HG02678 (cell line): ENCODE measurements around the gene R3HDM4.

Experiments
- ATAC-seq: cut with Tn5 transposase; IDR thresholded peaks from one replicate; pipeline ENCODE4 v1.9.1; 2021; ENCODE audit warnings: mild to moderate bottlenecking, moderate library complexity; ENCODE audit not compliant: unreplicated experiment

R3HDM4 gene

GRCh38 chr19:932648-933552 lies 19.9 kb upstream of the R3HDM4 start:
- no peak for ATAC-seq

DNA sequence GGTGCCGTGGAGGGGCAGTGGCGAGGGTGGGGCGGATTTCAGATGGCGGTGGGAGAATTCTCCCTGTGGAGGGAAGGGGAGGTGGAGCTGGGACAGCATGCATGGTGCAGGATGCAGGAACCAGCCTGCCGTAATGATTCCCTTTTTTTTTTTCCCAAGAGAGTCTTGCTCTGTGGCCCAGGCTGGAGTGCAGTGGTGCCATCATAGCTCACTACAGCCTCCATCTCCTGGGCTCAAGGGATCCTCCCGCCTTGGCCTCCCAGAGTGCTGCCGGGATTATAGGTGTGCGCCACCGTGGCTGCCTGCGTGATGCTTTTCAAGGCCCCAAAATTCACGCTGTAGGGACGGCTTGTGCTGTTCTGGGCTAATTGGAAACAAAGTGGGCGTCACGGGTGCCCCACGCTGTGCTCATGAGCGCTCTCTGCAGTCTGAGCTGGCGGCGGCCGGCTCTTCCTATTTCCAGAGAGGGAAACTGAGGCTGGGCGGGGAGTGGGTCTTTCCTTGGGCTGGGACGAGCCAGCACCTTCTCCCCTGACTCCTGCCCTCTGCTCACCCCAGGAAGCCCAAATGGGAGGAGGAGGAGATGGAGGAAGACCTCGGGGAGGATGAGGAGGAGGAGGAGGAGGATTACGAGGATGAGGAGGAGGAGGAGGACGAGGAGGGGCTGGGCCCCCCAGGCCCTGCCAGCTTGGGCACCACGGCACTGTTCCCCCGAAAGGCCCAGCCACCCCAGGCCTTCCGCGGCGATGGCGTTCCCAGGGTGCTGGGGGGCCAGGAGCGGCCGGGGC lies 19.0 kb upstream of the R3HDM4 start:
- ATAC-seq = no peak

DNA sequence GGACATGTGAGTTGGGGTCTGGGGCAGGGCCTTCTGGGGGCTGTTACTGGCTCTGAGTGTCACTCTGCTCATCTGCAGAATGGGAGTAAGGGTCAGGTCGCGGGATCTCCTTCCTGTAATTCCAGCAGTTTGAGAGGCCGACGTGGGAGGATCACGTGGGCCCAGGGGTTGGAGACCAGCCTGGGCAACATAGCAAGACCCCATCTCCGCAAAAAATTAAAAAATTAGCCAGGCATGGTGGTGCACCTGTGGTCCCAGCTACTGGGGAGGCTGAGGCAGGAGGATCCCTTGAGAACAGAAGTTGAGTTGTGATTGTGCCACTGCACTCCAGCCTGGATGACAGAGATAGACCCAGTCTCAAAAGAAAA lies 16.9 kb upstream of the R3HDM4 start:
- ATAC-seq = no peak

- ATAC-seq = no peak
Measured at GRCh38 chr19:929203-929890, 16.3 kb upstream of the R3HDM4 start.

DNA sequence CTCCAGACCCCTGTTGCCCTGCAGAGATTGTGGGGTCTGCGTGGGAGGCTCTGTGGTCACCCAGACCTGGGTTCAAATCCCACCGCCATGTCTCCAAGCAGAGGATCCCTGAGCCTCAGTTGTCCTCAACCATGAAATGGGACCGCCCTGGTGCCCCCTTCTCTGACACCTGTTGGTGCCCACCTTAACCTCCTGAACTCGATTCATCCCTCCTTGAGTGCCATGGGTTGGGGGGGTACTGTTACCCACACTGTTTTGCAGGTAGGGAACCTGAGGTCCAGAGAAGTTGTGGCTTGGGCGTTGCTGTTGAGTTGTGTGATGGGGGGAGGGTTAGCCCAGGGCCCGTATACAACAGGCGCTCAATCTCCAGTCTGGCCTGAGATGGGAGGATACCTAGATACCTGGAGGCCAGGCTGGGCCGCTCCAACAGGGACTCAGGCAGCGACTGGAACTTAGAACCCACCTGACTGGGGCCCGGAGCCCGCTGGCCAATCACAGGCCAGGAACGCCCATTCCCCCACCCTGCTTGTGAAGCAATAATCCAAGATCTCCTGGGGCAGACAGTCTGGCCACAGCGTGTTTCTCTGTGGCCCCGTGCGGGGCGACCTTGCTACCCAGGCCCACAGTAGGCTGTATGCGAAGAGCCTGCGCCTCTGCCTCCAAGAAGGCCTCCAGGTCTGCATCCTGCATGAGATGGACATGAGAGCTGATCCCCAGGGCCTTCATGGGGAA lies 15.6 kb upstream of the R3HDM4 start:
- ATAC-seq = no peak

DNA sequence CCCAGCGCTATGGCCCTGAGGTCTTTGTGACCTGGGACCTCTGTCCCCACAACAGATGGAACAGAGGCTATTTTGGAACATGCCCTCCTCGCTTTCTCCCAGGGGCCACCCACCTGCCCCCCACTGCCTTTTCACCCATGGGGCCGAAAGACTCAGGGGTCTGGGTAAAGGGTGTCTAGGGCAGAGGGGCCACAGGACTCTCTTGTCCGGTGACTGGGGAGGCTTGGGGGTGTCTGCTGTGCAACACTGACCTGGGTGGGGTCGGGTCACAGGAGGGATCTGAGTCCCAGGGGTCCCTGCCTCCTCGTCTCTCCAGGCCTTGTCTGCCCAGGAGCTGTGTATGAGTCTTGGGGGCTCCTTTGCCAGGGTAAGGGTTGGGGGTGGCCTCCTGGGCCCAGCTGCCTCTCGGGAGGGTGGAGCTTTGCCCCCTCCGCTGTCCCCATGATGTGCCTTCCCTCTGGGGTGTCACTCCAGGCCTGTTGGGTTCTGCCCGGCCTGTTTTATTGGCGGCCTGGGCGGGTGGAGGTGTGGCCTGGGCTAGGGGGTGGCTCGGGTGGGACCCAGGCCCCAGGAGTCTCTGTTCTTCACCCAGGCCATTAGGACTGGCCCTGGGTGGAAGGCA lies 14.9 kb upstream of the R3HDM4 start:
- ATAC-seq = no peak

DNA sequence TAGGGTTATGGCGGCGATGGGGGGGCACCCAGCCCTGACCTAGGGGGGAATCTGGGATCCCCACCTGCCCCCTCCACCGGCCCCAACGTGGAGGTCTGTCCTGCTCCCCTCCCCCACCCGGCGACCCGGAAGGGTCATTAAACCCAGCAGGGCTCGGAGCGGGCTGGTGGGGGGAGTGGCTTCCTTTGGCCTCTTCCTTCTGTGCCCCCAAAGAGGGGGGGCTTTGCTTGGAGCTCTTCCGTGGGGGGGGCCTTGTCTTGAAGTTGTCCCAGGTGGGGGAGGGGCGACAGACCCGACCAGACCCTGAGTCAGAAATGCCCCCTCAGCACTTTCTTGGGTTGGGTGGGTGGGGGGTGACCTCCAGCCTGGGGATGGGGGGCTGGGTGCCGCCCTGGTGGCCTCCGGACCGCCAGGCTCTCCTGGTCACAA lies 14.3 kb upstream of the R3HDM4 start:
- ATAC-seq = no peak

- ATAC-seq = no peak
Measured at GRCh38 chr19:926589-927350, 13.8 kb upstream of the R3HDM4 start.

DNA sequence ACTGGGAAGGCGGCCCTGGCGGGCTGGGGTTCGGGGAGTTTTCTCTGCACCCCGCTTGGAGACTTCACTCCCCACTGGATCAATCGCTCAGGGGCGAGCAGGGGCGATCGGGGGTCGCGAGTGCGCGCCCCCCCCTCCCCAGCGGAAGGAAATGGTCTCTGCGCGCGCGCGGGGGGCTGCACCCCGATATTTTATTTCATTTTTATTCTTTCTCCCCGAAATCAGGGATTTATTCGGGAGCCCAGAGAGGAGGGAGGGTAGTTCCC lies 13.2 kb upstream of the R3HDM4 start:
- no peak for ATAC-seq

DNA sequence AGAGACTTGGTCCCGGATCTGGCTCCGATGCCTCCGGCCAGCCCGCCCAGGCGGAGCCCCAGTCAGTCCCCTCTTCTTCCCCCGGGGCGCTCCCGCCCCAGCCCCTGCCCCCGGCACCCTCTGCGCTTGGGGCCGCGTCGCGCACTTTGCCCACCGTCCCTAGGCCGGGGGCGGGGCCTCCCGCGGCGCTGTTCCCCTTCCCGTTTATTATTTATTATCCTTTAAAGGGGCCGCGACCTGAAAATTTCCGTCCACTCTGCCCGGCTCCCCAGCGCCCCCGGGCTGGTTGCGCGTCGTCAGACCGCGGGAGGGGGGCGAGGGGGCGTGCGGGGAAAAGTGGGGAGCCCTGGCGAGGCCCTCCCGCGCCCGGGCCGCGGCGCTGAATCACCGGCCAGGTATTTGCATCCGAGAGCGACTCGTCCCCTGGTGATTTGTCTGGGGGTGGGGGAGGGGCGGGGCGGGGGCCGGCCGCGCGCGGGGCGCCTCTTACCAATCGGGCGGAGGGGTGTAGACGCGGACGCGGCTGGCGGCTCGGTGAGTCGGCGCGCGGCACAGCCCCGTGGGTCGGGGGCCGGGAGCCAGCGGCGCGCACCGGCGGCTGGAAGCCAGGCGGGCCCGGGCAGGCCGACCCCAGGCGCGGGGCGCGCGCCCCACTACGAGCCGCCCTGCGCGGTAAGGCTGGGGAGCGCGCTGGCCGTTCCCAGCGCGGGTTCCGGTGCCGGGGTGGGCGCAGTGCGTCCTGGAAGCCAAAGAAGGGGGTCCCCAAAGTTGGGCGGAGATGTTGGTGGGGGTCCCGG lies 12.7 kb upstream of the R3HDM4 start, which contains the start of gene ARID3A:
Gene ARID3A (plus strand): TSS at position 510 of the 797 bp plus-strand sequence. CDS start 3,494 bp downstream, outside the sequence.
- ATAC-seq = peak; percentile 62

GRCh38 chr19:925087-925525 lies 12.1 kb upstream of the R3HDM4 start:
- peak; percentile 34 for ATAC-seq

DNA sequence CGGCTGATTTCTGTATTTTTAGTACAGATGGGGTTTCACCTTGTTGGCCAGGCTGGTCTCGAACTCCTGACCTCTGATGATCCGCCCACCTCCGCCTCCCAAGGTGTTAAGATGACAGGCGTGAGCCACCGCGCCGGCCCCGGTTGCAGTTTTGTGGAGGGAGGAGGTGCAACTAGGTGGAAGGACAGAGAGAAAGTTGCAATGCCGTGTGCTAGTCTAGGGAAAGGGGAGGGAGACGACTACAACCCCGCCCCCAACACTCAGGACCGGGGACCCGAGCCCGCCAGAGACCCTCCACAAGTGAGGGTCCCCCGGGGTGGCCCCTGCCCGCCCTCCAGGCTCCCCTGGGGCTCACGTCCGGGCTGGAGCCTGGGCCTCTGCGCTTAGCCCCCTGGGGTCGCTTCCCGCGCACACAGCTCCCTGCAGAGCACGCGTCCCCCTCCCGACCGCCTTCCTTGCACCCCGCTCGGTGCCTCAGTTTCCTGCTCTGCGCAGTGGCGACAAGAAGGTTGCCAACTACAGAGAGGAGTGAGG lies 11.6 kb upstream of the R3HDM4 start:
- ATAC-seq = no peak

DNA sequence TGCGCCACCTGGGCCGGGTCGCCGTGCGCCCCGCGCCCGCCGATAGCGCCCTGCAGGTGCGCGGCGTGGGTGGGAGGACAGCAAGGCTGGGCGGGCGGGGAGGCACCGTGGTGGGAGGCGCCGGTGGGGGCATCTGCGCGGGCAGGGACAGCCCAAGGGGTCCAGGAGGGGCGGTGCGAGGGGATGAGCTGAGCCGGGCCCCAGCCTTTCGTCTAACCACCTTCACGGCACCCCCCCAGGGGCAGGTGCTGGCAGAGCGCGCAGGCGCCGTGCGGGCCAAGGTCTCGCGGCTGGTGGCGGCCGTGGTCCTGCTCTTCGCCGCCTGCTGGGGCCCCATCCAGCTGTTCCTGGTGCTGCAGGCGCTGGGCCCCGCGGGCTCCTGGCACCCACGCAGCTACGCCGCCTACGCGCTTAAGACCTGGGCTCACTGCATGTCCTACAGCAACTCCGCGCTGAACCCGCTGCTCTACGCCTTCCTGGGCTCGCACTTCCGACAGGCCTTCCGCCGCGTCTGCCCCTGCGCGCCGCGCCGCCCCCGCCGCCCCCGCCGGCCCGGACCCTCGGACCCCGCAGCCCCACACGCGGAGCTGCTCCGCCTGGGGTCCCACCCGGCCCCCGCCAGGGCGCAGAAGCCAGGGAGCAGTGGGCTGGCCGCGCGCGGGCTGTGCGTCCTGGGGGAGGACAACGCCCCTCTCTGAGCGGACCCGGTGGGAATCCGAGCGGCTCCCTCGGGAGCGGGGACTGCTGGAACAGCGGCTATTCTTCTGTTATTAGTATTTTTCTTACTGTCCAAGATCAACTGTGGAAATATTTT lies 7.2 kb upstream of the R3HDM4 start:
- ATAC-seq = no peak

- no peak for ATAC-seq
Measured at GRCh38 chr19:919199-920050, 6.4 kb upstream of the R3HDM4 start.

- no peak for ATAC-seq
Measured at GRCh38 chr19:918481-919198, 5.6 kb upstream of the R3HDM4 start.

GRCh38 chr19:918152-918437 lies 5.1 kb upstream of the R3HDM4 start:
- no peak for ATAC-seq
